GM12878 (cell line): ENCODE measurements around the gene MEGF11. TPM values are rescaled to one million over a fixed set of nuclear protein-coding genes. Genes with fewer than 3 reads are reported as not detected.

Experiments
- ATAC-seq: fragments of 200-7000 bp; cut with Tn5 transposase; 3 replicates; pipeline ENCODE4 v1.9.1; 2020; ENCODE audit warnings: mild to moderate bottlenecking, moderate library complexity
- BruUV-seq: library from RNA; stranded (reverse); fragments of 400-500 nt; replicated peaks from 2 replicates; lab custom pipeline; 2021; lab: Mats Ljungman, UMichigan
- CTCF ChIA-PET: fragments of 300-600 bp; sonication (Branson Sonifier 250); formaldehyde crosslinking; extraction: SDS; loops from one replicate; lab custom pipeline; 2021; ENCODE audit warnings: inconsistent platforms; lab: Yijun Ruan, JAX
- POLR2A ChIA-PET: fragments of 350-600 bp; formaldehyde crosslinking; extraction: SDS; loops from one replicate; lab custom pipeline; 2021; ENCODE audit warnings: inconsistent platforms; lab: Charles Lee
- RAD21 ChIA-PET: fragments of 300-600 bp; sonication (Branson Sonifier 250); formaldehyde crosslinking; loops from one replicate; lab custom pipeline; 2023; ENCODE audit warnings: antibody characterized with exemption; ENCODE audit not compliant: unreplicated experiment; lab: Charles Lee
- SMC1A ChIA-PET: fragments of 300-600 bp; sonication (Branson Sonifier 250); formaldehyde crosslinking; loops from one replicate; lab custom pipeline; 2023; ENCODE audit not compliant: unreplicated experiment, uncharacterized antibody; lab: Charles Lee
- DNase-seq: peaks from one replicate; pipeline ENCODE4 v3.0.0-alpha.2; 2011; ENCODE audit warnings: low read depth, low spot score
- FAIRE-seq: peaks from 3 replicates; lab custom pipeline; 2011; peaks lifted over from hg19 to GRCh38; lab: Jason Lieb, UNC
- H2AFZ ChIP-seq: 2 replicates; pipeline ENCODE4 v1.6.0; 2011; ENCODE audit warnings: low read depth, low read length, control low read depth; ENCODE audit not compliant: control insufficient read depth
- H3K27ac ChIP-seq: 2 replicates; pipeline ENCODE4 v1.5.1; 2011; ENCODE audit warnings: control low read depth; ENCODE audit not compliant: control insufficient read depth, insufficient read depth
- H3K27me3 ChIP-seq, 2 experiments: replicated peaks in 1 of 2; 2 replicates each; pipeline versions ENCODE4 v1.6.0 to v1.6.1; 2011; ENCODE audit warnings: low read length in 1 of 2; ENCODE audit not compliant: control insufficient read depth in 2 of 2, insufficient read depth in 2 of 2
- H3K36me3 ChIP-seq, 2 experiments: 2 replicates each; pipeline ENCODE4 v1.5.1; 2011; ENCODE audit warnings: low read length in 1 of 2; ENCODE audit not compliant: control insufficient read depth in 2 of 2, insufficient read depth in 2 of 2
- H3K4me1 ChIP-seq: 2 replicates; pipeline ENCODE4 v1.6.1; 2011; ENCODE audit warnings: mild to moderate bottlenecking, low read length, moderate library complexity, mixed read lengths; ENCODE audit not compliant: control insufficient read depth, insufficient read depth
- H3K4me2 ChIP-seq: 2 replicates; pipeline ENCODE4 v1.6.0; 2011; ENCODE audit warnings: control low read depth; ENCODE audit not compliant: control insufficient read depth, insufficient read depth
- H3K4me3 ChIP-seq: fragments of 200-600 bp; sonication (generic); 2 replicates; pipeline ENCODE4 v1.5.1; 2016
- H3K79me2 ChIP-seq: 2 replicates; pipeline ENCODE4 v1.6.0; 2011; ENCODE audit warnings: low read length; ENCODE audit not compliant: control insufficient read depth, insufficient read depth
- H3K9ac ChIP-seq: 2 replicates; pipeline ENCODE4 v1.8.0; 2011; ENCODE audit warnings: low read length, control low read depth, mixed read lengths; ENCODE audit not compliant: control insufficient read depth, insufficient read depth
- H3K9me3 ChIP-seq: replicated peaks from 3 replicates; pipeline ENCODE4 v1.5.1; 2011; ENCODE audit warnings: mild to moderate bottlenecking, low read length; ENCODE audit not compliant: control insufficient read depth, insufficient read depth
- H4K20me1 ChIP-seq: 2 replicates; pipeline ENCODE4 v1.6.0; 2011; ENCODE audit not compliant: control insufficient read depth, insufficient read depth
- ASH2L ChIP-seq: fragments of 300-600, 200-600 bp; sonication (generic); IDR thresholded peaks from 2 replicates; pipeline ENCODE4 v1.6.1; 2017; ENCODE audit warnings: low read depth, mild to moderate bottlenecking, borderline replicate concordance
- BCL11A ChIP-seq: IDR thresholded peaks from 2 replicates; pipeline ENCODE4 v1.6.1; 2011; ENCODE audit warnings: low read depth, low read length
- BMI1 ChIP-seq: fragments of 450-650 bp; IDR thresholded peaks from 2 replicates; pipeline ENCODE4 v1.6.1; 2016; ENCODE audit warnings: mild to moderate bottlenecking, moderate library complexity, borderline replicate concordance
- LARP7 ChIP-seq: fragments of 450-650 bp; IDR thresholded peaks from 2 replicates; pipeline ENCODE4 v1.6.1; 2017; ENCODE audit warnings: mild to moderate bottlenecking
- MEF2A ChIP-seq: IDR thresholded peaks from 2 replicates; pipeline ENCODE4 v1.6.1; 2011; ENCODE audit warnings: low read depth, mild to moderate bottlenecking, low read length, moderate library complexity; ENCODE audit not compliant: insufficient read depth
- MTA3 ChIP-seq: IDR thresholded peaks from 2 replicates; pipeline ENCODE4 v1.6.1; 2012; ENCODE audit warnings: low read length, inconsistent platforms, borderline replicate concordance
- POLR2AphosphoS5 ChIP-seq: IDR thresholded peaks from 2 replicates; pipeline ENCODE4 v1.6.1; 2011; ENCODE audit warnings: mild to moderate bottlenecking, low read length, inconsistent platforms
- SP1 ChIP-seq: IDR thresholded peaks from one replicate; pipeline ENCODE4 v1.6.1; 2011; ENCODE audit warnings: low read depth, low read length
- SRF ChIP-seq, 2 experiments: IDR thresholded peaks; 2 replicates each; pipeline ENCODE4 v1.6.1; 2011; ENCODE audit warnings: low read depth in 2 of 2, low read length in 2 of 2, mild to moderate bottlenecking in 1 of 2, moderate library complexity in 1 of 2
- YY1 ChIP-seq: IDR thresholded peaks from 2 replicates; pipeline ENCODE4 v1.6.1; 2011; ENCODE audit warnings: low read depth, mild to moderate bottlenecking, low read length
- ZNF24 ChIP-seq: fragments of 450-650 bp; IDR thresholded peaks from 2 replicates; pipeline ENCODE4 v1.6.1; 2017; ENCODE audit warnings: antibody characterized with exemption, mild to moderate bottlenecking
- ZZZ3 ChIP-seq: IDR thresholded peaks from 2 replicates; pipeline ENCODE4 v1.6.1; 2011; ENCODE audit warnings: low read depth; ENCODE audit not compliant: control insufficient read depth, insufficient read length
- WGBS: methylation state at CpG from one replicate; pipeline ENCODE4 v1.1.6; 2016; ENCODE audit warnings: low lambda C conversion rate; ENCODE audit not compliant: insufficient replicate concordance, insufficient coverage; ENCODE audit errors: missing lambda C conversion rate; 5-methylcytosine and 5-hydroxymethylcytosine counted together
- in situ Hi-C: fragments of 300-500 bp; cut with MboI; formaldehyde crosslinking; loops from 9 replicates; pipeline ENCODE4 v1.14.3; 2018; ENCODE audit warnings: mixed read lengths
- intact Hi-C: fragments of 100-400 bp; cut with micrococcal nuclease; formaldehyde crosslinking; loops from one replicate; pipeline ENCODE4 v1.14.2; 2022; ENCODE audit not compliant: unreplicated experiment
- polyA plus RNA-seq, 11 experiments: library from polyadenylated mRNA; depleted of rRNA in 4 of 11; unstranded in 6 of 11; stranded (reverse) in 5 of 11; fragments of >200 nt; fragmentation: Nextera tagmentation in 4 of 11; fragmentation: Illumina TruSeq in 1 of 11; extraction: Ambion mirVana in 4 of 11; extraction: Trizol in 1 of 11; gene quantifications; 1 replicate in 1 of 11; 2 replicates in 10 of 11; pipeline versions ENCODE4 v1.2.1 to v1.2.3, GENCODE V29; 2011 to 2016; ENCODE audit warnings: inconsistent platforms in 2 of 11, missing spikeins in 2 of 11, low read depth in 1 of 11
- total RNA-seq, 4 experiments: library from RNA; depleted of rRNA in 3 of 4; stranded (reverse); fragments of >200 nt in 3 of 4; fragmentation: Illumina TruSeq in 1 of 4; extraction: Trizol in 1 of 4; gene quantifications; 2 replicates each; pipeline versions ENCODE4 v1.2.1 to v1.2.3, GENCODE V29; 2013 to 2021
- TF ChIP-seq, protein P1 (sequence below): IDR thresholded peaks from 2 replicates; pipeline ENCODE4 v1.6.1; 2012; ENCODE audit warnings: low read depth, low read length, improper control_type of control experiment
- TF ChIP-seq, protein P2 (sequence below): fragments of 450-650 bp; IDR thresholded peaks from 2 replicates; pipeline ENCODE4 v1.6.1; 2017; ENCODE audit warnings: mild to moderate bottlenecking, low read depth, inconsistent platforms; ENCODE audit not compliant: poor library complexity, severe bottlenecking
- TF ChIP-seq, protein P3 (sequence below): IDR thresholded peaks from 2 replicates; pipeline ENCODE4 v1.6.1; 2011; ENCODE audit warnings: borderline replicate concordance, low read depth, mild to moderate bottlenecking, moderate library complexity, low read length; ENCODE audit not compliant: insufficient read depth, poor library complexity, severe bottlenecking
- TF ChIP-seq, protein P4 (sequence below): fragments of 150-350 bp; IDR thresholded peaks from 2 replicates; pipeline ENCODE4 v1.6.1; 2014; ENCODE audit warnings: mild to moderate bottlenecking, low read depth, low read length
- TF ChIP-seq, protein P5 (sequence below), 3 experiments: IDR thresholded peaks in 2 of 3; conservative IDR thresholded peaks in 1 of 3; 2 replicates each; pipeline ENCODE4 v1.5.1; 2011; ENCODE audit warnings: low read depth in 3 of 3, low read length in 3 of 3, mild to moderate bottlenecking in 3 of 3, control low read depth in 2 of 3, moderate library complexity in 2 of 3, inconsistent platforms in 1 of 3, mixed read lengths in 1 of 3; ENCODE audit not compliant: control insufficient read depth in 2 of 3, insufficient read depth in 1 of 3; ENCODE audit errors: extremely low read depth in 1 of 3

The MEGF11 gene
- total and polyA plus RNA-seq, 10 of the 15 experiments (the other 5 are each of a cell fraction or from before 2014, with no cell fraction given): 0.03 to 1.7 (median 0.49) TPM

DNA sequence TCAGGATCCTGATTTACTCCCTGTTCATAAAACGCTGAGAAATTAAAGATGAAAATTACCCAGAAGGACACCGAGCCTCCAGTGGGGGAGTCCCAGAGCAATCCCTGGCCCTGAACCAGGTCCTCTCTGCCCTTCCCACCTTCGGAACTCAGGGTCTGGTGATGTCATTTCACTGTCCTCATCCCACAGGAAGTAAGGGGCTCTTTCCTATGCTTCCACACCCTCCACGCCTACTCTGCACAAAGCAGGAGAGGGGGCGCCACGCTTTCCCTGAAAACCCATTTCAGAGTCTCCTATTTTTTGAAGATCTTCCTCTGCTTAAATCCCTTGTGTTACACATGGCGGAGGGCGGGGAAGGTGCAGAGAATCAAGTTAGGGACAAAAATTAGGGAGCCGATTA is 18.8 kb downstream of the MEGF11 start:
- 50% methylated on average over 9 of the region's 9 CpGs for WGBS
- ChIA-PET POLR2A (no interaction called here), CTCF (no interaction called here), RAD21 (no interaction called here), SMC1A (no interaction called here)
- H3K4me1 ChIP-seq: no peaks in the 10 kb centered on the region
- H3K4me2 ChIP-seq: no peak overlapping the region
- intact Hi-C loops: no loop called here
- ATAC-seq: no peak
- no peak overlapping the region for H2AFZ ChIP-seq
- DNase-seq: no peak
- no peak overlapping the region for H3K27ac ChIP-seq
- H3K9me3 ChIP-seq: no peaks in the 10 kb centered on the region
- no peak for FAIRE-seq
- H3K4me3 ChIP-seq: no peak overlapping the region
- H3K27me3 ChIP-seq: peaks cover 0 to 3% of the 10 kb centered on the region in 2 experiments; a peak in 2 of 4 replicates
- no peaks in the 10 kb centered on the region for H3K36me3 ChIP-seq
- H3K79me2 ChIP-seq: no peaks in the 10 kb centered on the region
- no peak overlapping the region for H3K9ac ChIP-seq
- in situ Hi-C loops: no loop called here
- no TSS peak for BruUV-seq
- no peaks in the 10 kb centered on the region; the same call in 1 of the 2 replicates for H4K20me1 ChIP-seq
- TF ChIP-seq YY1: no peak
- TF ChIP-seq ASH2L: no peak
- TF ChIP-seq SRF (IDR thresholded peaks at IDR 0.05; ENCODE audit: low read depth in 2 of 2, low read length in 2 of 2): no peak
- TF ChIP-seq, protein P1, sequence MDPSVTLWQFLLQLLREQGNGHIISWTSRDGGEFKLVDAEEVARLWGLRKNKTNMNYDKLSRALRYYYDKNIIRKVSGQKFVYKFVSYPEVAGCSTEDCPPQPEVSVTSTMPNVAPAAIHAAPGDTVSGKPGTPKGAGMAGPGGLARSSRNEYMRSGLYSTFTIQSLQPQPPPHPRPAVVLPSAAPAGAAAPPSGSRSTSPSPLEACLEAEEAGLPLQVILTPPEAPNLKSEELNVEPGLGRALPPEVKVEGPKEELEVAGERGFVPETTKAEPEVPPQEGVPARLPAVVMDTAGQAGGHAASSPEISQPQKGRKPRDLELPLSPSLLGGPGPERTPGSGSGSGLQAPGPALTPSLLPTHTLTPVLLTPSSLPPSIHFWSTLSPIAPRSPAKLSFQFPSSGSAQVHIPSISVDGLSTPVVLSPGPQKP: no peak
- TF ChIP-seq, protein P2, sequence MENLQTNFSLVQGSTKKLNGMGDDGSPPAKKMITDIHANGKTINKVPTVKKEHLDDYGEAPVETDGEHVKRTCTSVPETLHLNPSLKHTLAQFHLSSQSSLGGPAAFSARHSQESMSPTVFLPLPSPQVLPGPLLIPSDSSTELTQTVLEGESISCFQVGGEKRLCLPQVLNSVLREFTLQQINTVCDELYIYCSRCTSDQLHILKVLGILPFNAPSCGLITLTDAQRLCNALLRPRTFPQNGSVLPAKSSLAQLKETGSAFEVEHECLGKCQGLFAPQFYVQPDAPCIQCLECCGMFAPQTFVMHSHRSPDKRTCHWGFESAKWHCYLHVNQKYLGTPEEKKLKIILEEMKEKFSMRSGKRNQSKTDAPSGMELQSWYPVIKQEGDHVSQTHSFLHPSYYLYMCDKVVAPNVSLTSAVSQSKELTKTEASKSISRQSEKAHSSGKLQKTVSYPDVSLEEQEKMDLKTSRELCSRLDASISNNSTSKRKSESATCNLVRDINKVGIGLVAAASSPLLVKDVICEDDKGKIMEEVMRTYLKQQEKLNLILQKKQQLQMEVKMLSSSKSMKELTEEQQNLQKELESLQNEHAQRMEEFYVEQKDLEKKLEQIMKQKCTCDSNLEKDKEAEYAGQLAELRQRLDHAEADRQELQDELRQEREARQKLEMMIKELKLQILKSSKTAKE: no peak
- TF ChIP-seq LARP7: no peak
- TF ChIP-seq, protein P3, sequence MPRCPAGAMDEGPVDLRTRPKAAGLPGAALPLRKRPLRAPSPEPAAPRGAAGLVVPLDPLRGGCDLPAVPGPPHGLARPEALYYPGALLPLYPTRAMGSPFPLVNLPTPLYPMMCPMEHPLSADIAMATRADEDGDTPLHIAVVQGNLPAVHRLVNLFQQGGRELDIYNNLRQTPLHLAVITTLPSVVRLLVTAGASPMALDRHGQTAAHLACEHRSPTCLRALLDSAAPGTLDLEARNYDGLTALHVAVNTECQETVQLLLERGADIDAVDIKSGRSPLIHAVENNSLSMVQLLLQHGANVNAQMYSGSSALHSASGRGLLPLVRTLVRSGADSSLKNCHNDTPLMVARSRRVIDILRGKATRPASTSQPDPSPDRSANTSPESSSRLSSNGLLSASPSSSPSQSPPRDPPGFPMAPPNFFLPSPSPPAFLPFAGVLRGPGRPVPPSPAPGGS: no peak
- TF ChIP-seq, protein P4, sequence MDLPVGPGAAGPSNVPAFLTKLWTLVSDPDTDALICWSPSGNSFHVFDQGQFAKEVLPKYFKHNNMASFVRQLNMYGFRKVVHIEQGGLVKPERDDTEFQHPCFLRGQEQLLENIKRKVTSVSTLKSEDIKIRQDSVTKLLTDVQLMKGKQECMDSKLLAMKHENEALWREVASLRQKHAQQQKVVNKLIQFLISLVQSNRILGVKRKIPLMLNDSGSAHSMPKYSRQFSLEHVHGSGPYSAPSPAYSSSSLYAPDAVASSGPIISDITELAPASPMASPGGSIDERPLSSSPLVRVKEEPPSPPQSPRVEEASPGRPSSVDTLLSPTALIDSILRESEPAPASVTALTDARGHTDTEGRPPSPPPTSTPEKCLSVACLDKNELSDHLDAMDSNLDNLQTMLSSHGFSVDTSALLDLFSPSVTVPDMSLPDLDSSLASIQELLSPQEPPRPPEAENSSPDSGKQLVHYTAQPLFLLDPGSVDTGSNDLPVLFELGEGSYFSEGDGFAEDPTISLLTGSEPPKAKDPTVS: no peak
- no peak for TF ChIP-seq MEF2A
- TF ChIP-seq BMI1: no peak
- TF ChIP-seq ZZZ3: no peak
- TF ChIP-seq, protein P5, sequence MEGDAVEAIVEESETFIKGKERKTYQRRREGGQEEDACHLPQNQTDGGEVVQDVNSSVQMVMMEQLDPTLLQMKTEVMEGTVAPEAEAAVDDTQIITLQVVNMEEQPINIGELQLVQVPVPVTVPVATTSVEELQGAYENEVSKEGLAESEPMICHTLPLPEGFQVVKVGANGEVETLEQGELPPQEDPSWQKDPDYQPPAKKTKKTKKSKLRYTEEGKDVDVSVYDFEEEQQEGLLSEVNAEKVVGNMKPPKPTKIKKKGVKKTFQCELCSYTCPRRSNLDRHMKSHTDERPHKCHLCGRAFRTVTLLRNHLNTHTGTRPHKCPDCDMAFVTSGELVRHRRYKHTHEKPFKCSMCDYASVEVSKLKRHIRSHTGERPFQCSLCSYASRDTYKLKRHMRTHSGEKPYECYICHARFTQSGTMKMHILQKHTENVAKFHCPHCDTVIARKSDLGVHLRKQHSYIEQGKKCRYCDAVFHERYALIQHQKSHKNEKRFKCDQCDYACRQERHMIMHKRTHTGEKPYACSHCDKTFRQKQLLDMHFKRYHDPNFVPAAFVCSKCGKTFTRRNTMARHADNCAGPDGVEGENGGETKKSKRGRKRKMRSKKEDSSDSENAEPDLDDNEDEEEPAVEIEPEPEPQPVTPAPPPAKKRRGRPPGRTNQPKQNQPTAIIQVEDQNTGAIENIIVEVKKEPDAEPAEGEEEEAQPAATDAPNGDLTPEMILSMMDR (IDR thresholded peaks at IDR 0.05 in 2 of 3, conservative IDR thresholded peaks at IDR 0.05 in 1 of 3; ENCODE audit: control insufficient read depth in 2 of 3, extremely low read depth in 1 of 3, insufficient read depth in 1 of 3, low read depth in 3 of 3, low read length in 3 of 3): no peak
- TF ChIP-seq SP1: no peak
- no peak for TF ChIP-seq POLR2AphosphoS5
- TF ChIP-seq BCL11A: no peak
- no peak for TF ChIP-seq ZNF24
- no peak for TF ChIP-seq MTA3
